Hematopoietic multipotent progenitor cell treated with erythropoietin and hydrocortisone succinate and interleukin-3 and kit ligand, for 4 days (in vitro differentiated cells): Measurements from ENCODE around the gene PAXX.

Source experiments
- DNase-seq: peaks from one replicate; pipeline ENCODE4 v3.0.0-alpha.2; 2015

PAXX gene

DNA sequence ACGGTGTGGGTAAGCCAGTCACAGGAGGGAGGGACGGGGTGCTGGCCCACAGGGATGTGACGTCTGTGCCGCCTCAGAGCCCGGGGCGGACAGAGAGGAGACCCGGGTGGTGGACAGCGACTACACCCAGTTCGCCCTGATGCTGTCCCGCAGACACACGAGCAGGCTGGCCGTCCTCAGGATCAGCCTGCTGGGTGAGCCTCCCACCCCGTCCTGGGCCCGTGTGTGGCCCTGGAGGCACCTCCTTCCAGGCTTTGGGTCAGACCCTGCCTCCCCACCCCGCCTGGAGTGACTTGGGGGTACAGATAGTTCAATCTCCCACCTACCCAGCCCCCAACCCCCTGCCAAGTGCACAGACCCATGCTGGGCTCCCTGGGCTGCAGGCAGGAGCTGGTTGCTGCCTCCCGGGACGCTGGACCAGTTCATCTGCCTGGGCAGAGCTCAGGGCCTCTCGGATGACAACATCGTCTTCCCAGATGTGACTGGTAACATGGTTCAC lies 38.4 kb upstream of the PAXX start:
- DNase-seq: no peak

DNA sequence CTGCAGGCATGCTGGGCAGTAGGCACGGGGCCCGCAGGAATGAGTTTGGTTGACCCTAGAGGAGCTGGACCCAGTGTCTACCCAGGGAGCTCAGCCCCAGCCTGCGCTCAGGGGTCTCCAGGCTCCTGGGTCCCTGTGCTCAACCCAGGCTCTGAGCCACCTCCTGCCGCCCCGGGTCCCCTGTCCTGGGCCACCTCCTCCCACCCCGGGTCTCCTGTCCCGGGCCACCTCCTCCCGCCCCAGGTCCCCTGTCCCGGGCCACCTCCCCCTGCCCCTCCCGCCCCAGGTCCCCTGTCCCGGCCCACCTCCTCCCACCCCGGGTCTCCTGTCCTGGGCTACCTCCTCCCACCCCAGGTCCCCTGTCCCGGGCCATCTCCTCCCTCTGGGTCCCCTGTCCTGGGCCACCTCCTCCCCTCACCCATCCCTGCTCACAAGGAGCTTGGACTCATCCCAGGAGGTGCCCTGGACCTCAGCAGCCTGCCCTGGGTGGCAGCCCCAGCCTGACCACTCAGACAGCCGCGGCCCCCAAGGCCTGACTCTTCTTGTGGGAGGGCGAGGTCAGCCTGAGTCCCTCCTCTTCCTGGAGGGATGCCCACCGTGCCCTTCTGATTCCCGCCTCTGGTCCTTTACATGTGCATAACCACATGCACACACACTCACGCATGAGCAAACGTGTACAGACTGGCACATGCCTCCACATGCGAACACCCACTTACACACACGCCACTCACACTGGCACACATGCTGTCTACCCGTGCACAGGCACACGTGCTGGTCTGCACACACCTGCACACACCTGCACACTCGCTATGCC lies 37.7 kb upstream of the PAXX start:
- DNase-seq: no peak

DNA sequence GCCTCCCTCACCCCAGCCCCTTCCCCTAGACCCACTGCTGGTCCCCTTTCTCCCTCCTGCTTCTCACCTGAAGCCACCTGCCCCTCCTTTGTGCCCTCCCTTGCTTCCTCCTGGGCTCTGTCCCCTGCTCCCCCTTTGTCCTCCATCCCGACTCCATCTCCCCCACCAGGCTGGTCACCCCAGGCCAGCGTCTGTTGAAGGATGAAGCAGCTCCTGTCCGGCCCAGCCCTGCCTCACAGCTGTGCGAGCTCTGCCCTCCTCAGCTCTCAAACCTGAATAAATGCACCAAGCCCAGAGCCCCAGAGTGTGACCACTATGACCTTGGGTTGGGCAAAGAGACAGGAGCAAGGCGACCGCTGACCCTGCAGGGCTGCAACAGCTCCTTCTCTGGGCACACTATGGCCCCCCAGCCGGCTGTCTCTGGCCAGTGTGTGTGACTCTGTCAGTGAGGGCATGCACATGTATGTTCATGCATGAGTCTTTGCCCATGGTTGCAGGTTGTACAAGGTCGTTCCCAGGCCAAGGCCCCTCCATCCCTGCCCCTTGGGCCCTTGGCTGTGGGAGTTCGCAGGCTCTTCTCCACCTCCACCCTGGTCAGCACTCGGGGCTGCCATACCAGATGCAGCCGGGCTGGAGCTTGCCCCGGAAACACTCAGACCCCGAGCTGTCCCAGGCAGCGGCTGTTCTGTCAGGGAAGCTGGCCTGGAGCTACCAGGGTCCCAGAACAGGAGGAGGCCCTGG lies 36.9 kb upstream of the PAXX start:
- DNase-seq: no peak

DNA sequence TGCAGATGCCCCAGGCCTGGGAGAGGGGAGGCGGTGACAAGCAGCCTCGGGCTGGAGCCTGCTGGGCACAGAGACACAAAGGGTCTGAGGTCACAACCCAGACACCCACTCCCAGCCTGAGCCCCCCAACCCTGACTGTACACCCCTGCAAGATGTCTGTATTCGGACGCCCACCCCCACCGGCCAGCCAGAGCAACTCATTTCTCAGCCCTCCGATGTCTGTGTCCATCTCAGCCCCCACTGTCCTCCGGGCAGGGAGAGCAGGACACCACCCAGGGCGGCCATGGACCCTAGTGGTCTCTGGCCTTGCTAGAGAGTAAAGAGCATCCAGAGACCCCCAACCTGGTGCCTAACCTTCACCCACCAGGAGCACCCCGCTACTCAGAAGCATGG lies 36.3 kb upstream of the PAXX start:
- no peak for DNase-seq

- no peak for DNase-seq
These were observed 35.6 kb upstream of the PAXX start for GRCh38 chr9:136956604-136957003.

DNA sequence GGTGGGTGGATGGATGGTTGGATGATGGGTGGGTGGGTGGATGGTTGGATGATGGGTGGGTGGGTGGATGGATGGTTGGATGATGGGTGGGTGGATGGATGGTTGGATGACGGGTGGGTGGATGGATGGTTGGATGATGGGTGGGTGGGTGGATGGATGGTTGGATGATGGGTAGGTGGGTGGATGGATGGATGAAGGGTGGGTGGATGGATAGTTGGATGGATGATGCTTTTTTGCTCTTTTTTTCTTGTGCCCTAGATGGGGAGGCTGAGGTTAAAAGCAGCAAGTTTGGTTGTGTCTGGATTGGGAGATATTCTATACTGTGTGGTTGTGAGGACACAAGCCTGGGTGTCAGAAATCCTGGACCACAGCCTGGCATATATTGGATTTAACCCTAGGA lies 34.8 kb upstream of the PAXX start:
- no peak for DNase-seq

DNA sequence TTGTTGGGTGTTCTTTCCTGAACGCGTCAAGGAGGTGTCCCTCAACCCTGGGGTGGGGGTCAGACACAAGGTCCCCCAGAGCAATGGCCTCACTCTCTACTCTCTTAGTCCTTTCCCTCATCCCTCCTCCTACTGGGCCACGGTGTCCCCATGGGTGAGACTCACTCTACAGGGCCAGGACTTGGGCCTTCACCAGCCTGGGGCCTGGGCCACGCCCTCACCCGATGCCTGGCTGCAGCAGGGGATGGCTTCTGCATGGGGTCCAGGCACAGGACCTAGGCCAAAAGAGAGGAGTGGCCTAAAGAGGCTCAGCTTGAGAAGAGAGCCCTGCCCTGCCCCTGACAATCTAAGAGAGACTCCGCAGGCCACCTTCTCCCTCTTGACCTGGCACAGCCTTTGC lies 34.3 kb upstream of the PAXX start:
- DNase-seq: no peak

- no peak for DNase-seq
These were observed 33.7 kb upstream of the PAXX start for GRCh38 chr9:136958473-136958872.

GRCh38 chr9:136958898-136959850 lies 33.0 kb upstream of the PAXX start:
- DNase-seq: no peak

- no peak for DNase-seq
These were observed 31.8 kb upstream of the PAXX start for GRCh38 chr9:136960212-136960937.

GRCh38 chr9:136960938-136961275 lies 31.3 kb upstream of the PAXX start:
- DNase-seq: no peak

DNA sequence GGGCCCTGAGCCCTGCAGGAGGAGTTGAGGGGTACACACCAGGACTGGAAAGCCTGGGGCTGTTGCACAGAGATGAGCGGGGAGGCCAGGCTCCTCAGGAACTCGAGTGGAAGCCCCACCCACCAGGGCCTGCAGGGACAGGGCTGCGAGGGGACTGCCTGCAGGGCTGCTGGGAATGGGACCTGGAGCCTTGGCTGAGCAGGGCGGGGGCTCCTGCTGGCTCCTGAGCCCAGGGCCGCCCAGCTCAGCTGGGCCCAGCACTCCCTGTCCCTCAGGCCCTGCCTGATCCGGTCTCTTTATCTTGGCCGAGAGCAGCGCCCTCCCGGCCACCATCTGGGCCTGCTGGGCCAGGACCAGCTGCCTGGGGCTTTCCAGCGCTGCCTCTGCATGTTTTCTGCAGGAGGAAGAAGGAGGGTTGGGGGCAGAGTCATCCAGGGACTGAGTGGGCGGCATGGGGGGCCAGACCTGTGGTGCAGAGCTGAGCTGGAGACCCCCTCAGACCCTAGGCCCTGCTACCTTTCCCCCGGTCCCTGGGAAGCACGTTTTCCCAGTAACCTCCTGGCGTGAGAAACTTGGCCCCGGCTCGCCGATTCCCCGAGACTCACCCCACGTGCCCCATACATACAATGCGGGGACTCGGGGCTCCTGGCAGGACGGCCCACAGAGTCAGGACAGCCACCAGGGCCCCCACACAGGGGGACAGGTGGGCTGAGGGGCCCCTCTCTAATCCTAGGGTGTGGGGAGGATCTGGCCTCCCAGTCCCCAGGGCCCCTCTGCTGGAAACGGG lies 30.8 kb upstream of the PAXX start:
- DNase-seq: no peak

DNA sequence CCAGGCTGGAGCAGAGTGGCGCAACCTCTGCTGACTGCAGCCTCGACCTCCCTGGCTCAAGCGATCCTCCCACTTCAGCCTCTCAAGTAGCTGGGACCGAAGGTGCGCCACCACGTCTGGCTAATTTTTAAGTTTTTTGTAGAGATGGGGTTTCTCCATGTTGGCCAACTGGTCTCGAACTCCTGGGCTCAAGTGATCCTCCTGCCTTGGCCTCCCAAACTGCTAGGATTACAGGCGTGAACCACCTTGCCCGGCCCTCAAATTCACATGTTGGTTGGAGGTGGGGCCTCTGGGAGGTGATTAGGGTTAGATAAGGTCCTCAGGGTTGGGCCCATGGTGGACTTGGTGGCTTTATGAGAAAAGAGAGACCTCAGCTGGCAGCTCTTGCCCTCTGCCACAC lies 30.1 kb upstream of the PAXX start:
- DNase-seq: no peak

- no peak for DNase-seq
These were observed 29.4 kb upstream of the PAXX start for GRCh38 chr9:136962701-136963248.

DNA sequence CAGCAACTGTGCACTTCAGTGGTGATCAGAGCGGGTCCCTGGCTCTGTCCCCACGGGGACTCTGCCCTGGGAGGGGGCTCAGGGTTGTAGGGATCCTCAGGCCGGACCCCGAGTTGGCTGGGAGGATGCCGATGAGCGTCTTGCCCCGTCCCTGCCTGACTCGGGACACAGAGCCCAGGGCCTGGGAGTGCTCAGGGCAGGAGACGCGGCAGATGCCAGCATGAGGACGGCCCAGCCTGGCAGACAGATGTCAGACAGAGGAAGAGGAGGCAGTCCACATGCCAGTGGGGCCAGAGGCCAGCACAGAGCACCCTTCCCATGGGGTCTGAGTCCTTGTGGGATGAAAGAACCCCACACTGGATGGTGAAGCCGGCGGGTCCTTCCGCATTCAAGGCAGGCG lies 28.9 kb upstream of the PAXX start:
- no peak for DNase-seq

DNA sequence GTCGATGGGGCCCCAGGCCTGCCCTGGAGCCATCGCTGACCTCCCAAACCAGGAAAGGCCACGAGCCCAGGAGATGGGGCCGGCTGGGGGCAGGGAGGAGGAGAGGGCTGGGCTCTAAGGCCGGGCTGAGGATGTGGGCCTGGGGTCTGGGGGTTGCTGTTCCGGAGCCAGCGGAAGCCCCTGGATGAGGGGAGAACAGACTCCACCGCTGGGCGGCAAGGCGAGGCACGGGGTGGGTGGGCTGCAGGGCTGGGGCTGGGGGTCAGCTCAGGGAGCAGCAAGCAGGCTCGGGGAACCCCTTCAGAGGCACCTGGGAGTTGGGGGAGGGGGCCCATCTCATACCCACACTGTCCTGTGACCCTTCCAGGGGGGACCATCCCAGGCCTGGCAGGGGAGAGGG lies 28.5 kb upstream of the PAXX start:
- no peak for DNase-seq

DNA sequence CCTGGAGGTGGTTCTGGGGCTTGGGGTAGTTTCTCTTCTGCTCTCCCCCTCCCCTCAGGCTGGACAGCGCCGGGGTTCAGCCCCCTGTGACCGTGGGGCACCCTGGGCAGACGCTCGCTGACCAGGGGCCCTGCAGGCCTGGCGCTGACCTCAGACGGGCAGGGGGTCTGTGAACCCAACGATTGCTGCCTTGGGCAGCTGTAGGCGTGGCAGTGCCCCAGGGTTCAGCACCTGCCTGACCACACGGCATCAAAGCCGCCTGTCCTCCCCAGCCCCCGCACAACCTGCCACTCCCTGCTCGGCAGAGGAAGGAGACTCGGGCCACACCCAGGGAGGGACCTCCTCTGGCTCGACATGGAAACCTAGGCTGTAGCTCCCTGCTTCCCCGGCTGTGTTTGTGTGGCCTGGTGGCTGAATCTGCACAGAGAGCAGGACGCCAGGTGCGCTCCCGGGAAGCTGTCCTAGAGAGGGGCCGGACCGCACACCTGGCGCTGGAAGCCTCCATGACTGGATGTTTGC lies 28.0 kb upstream of the PAXX start:
- peak; percentile 68 for DNase-seq

DNA sequence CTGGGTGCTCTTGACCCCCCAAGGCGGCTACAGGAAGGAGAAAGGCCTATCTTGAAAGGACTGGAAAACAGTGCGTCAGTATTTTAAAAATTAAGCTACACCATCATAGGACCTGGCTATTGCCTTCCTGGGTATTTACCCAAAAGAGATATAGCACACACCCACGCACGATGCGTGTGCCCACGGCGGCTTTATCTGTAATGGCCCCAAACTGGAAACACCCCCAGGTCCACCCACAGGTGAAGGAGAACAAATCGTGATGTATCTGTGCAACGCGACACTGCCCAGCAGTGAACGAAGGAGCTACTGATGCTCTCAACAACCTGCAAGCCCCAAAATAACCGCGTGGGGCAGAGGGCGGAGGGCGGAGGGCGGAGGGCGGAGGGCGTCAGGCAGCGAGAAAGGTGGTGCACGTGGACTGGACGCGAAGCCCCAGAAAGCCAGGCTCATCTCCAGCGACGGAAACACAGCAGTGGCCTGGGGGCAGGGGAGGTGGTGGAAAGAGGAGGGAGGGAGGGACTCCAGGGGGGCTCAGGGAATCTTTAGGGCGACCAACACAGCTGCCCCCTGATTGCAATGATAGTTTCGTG lies 27.3 kb upstream of the PAXX start:
- no peak for DNase-seq

DNA sequence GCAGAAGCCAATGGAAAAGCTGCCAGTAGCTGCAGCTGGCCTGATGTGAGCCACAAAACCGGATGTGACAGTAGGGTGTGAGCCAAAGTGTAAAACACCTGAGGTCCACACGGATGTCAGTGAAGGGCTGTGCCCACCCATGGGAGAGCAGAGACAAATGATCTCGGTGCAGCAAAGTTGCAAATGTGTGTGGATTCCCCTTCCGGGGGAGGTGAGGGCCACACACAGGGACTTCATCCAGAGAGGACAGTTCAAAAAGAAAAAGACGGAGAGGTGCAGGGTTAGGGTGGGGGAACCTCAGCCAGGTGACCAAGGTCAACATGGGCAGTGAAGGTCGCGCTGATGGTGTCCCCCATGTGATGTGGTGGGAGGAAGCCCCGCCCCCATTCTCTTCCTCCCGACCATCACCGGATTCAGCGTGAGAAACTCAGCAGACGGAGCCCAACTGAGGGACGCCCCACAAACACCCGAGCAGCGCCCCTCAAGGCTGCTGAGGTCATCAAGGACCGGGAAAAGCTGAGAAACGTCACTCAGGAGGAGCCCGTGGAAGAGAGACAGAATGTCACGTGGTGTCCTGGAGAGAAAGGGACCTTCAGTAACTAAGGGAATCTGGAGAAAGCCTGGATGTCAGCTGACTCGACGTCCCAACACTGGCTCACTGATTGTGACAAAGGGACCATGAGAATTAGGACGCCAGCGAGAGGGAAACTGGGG lies 26.3 kb upstream of the PAXX start:
- no peak for DNase-seq
